Epithelial cell of proximal tubule (primary cell): Measurements from ENCODE around the gene CHST14. TPM values are rescaled to one million over a fixed set of nuclear protein-coding genes. Genes with fewer than 3 reads are reported as not detected.
"Not testable (repeated sequence)": the region's sequence is repeated elsewhere in the genome, so short reads cannot be mapped to it uniquely, and the experiment has no call there.

Experiments
- DNase-seq: peaks from one replicate; pipeline ENCODE4 v3.0.0-alpha.2; 2011; ENCODE audit warnings: low read depth
- H3K4me3 ChIP-seq: 2 replicates; pipeline ENCODE4 v1.5.1; 2011; ENCODE audit warnings: low read depth, mild to moderate bottlenecking, low read length
- CTCF ChIP-seq: conservative IDR thresholded peaks from 2 replicates; pipeline ENCODE4 v1.5.1; 2012; ENCODE audit warnings: low read depth, mild to moderate bottlenecking, low read length
- total RNA-seq: library from RNA; depleted of rRNA; stranded (reverse); fragments of >200 nt; gene quantifications from 2 replicates; pipeline ENCODE4 v1.2.3, GENCODE V29; 2015

CHST14 gene
- total RNA-seq, 1 donor from 2014 or later, result 14.4 TPM

- DNase-seq, result no peak
- TF ChIP-seq CTCF, result no peak
- H3K4me3 ChIP-seq, result no peak overlapping the region
Measured at GRCh38 chr15:40448354-40448753, 22.4 kb upstream of the CHST14 start.

- no peak overlapping the region for H3K4me3 ChIP-seq
- TF ChIP-seq CTCF, result no peak
- no peak for DNase-seq
Measured at GRCh38 chr15:40449275-40449674, 21.5 kb upstream of the CHST14 start.

- no peak overlapping the region for H3K4me3 ChIP-seq
- no peak for DNase-seq
- TF ChIP-seq CTCF, result no peak
Measured at GRCh38 chr15:40450047-40450446, 20.7 kb upstream of the CHST14 start.

- TF ChIP-seq CTCF, result no peak
- no peak for DNase-seq
- H3K4me3 ChIP-seq, result no peak overlapping the region
Measured at GRCh38 chr15:40451527-40452158, 19.1 kb upstream of the CHST14 start.

GRCh38 chr15:40452296-40453090 is 18.3 kb upstream of the CHST14 start:
- TF ChIP-seq CTCF, result no peak
- DNase-seq, result no peak
- H3K4me3 ChIP-seq, result no peak overlapping the region

- not testable (repeated sequence) for H3K4me3 ChIP-seq, DNase-seq
Measured at GRCh38 chr15:40453941-40454340, 16.8 kb upstream of the CHST14 start.

- DNase-seq, result no peak
- no peak overlapping the region for H3K4me3 ChIP-seq
- TF ChIP-seq CTCF, result no peak
Measured at GRCh38 chr15:40454904-40455391, 15.8 kb upstream of the CHST14 start.
